HG03575 (cell line): ENCODE data around the gene KASH5.

ENCODE experiments used
- ATAC-seq: cut with Tn5 transposase; IDR thresholded peaks from one replicate; pipeline ENCODE4 v1.9.1; 2021; ENCODE audit not compliant: unreplicated experiment, insufficient number of reproducible peaks, low FRiP score; ENCODE audit errors: extremely low read depth

Gene KASH5

DNA sequence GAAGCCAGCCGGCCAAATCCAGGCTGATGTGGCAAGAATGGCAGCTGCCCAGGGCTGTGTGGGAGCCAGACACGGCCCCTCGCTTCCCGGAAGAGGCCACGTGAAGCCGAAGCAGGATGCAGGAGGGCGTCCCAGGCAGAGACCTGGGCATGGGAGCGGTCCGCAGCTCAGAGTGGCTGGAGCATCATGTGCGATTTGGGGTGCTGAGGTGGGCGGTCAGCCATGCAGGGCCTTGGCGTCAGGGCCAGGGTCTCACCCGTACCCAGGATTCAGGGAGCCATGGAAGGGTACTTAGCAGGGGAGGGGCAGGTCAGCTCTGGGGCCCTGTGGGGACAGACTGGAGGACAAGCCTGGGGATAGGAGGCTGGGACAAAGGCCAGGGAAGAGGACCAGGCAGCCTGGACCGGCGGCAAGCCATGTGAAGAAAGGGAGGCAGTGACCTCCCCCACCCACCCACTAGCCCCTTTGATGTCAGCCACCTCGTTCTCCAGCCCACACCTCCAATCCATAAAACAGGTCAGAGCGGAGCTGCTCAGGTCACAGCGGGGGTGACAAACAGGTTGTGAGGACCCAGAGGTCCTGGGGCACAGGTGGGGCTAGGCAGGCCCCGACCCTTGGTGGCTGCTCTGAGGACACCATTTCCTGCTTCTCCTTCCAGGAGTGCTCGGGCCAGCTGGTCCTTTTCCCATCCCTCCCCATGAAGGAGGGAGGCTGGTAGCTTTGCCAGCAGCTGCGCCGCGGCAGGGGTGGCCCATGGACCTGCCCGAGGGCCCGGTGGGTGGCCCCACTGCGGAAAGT, 2.3 kb downstream of the KASH5 start:
- ATAC-seq: no peak

DNA sequence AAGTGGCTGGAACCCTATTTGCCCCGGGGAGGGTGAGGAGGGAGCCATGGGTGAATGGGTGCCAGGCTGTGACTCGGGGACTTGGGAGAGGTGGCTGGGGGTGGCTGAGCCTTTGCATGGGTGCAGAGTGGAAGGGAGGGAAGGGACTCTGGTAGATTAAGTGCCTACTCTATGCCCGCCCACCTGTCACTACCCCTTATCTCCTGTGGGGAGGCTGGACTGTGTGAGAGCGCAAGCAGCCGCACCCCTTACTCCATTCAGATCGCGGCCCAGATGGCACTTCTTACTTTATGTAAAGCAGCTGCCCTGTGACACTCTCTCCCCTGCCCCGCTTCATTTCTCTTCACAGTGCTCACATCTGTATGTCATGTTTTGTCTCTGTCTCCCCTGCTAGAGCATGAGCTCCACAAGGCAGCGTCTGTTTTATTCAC, 2.9 kb downstream of the KASH5 start:
- ATAC-seq: no peak

- ATAC-seq: no peak
Observed at GRCh38 chr19:49391581-49392399, 3.7 kb downstream of the KASH5 start.

- no peak for ATAC-seq
Observed at GRCh38 chr19:49393881-49394280, 5.8 kb downstream of the KASH5 start.

GRCh38 chr19:49395581-49396407, 7.7 kb downstream of the KASH5 start:
- ATAC-seq: no peak

DNA sequence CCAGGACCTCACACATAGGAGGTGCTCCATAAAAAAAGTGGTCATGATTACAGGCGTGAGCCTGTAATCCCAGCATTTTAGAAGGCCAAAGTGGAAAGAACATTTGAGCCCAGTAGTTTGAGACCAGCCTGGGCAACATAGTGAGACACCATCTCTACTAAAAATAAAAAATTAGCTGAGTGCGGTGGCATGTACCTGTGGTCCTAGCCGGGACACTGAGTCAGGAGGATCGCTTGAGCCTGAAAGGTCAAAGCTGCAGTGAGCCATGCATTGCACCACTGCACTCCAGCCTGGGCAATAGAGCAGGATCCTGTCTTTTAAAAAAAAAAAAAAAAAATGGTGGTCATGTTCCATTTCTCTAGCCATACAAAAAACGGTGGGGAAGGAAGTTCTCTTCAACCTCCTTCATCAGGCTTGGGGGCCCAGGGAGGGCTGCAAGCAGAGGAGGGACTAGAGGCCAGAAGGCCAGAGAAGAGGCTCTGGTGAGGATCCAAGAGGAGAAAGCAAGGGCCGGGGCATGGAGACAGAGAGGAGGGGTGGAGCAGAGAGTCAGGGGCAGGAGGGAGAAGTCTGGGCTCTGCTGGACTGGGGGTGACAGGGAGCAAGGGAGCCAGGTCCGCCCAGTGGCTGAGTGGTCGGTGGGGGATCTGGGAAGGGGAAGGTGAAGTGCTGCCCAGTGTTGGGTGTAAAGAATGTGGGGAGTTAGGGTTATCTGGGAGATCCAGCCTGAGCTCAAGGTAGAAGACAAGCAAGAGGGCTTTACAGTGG, 8.9 kb downstream of the KASH5 start:
- ATAC-seq: no peak

- no peak for ATAC-seq
Observed at GRCh38 chr19:49398001-49398615, 10.1 kb downstream of the KASH5 start.

GRCh38 chr19:49398931-49399330, 10.9 kb downstream of the KASH5 start:
- no peak for ATAC-seq

DNA sequence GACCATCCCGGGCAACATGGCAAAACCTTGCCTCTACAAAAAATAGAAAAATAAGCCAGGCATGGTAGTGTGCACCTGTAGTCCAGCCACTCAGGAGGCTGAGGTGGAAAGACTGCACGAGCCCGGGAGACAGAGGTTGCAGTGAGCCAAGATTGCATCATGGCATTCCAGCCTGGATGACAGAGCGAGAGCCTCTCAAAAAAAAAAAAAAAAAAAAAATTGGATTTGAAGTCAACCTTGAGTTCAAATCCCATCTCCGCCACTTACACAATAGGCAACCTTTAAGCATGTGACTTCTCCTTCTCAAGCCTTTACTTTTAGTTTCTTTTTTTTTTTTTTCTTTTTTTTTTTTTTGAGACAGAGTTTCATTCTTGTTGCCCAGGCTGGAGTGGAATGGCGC, 12.0 kb downstream of the KASH5 start:
- ATAC-seq: no peak

DNA sequence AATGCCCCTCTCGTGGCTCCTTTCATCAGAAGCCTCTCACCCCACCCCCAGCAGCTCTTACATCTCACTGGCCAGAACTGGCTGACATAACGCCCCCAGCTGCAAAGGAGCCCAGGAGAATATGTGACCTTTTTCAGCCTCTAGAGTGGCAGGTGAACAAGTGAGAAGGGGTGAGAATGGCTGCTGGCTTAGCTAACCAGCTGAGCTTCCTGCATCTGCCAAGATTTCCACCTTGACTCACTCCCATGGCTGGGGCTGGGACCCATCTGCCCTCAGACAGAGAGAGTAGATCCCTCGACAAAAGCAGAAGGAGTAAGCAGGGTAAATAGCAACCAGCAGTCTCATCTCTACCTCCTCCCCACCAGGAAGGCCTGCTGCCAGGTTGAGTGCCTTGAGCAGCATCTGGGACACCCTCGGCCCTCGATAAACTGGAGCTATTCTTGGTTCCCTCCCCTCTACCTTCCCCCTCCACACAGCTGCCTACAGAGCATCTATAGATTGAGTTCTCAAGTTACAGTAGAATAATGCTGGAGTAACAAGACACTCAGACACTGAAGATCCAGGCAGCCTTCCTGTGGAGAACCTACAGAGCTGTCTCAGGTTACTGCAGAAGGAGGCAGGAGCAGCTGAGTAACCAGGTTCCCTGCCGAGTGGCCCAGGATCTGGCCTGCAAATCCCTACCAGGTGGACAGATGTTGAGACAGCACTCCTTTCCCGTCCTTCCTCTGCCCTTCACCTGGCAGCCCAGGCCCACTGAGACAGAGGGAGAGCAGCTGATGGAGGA, 15.5 kb downstream of the KASH5 start:
- ATAC-seq: no peak

- ATAC-seq: no peak
Observed at GRCh38 chr19:49407079-49407478, 19.0 kb downstream of the KASH5 start.

DNA sequence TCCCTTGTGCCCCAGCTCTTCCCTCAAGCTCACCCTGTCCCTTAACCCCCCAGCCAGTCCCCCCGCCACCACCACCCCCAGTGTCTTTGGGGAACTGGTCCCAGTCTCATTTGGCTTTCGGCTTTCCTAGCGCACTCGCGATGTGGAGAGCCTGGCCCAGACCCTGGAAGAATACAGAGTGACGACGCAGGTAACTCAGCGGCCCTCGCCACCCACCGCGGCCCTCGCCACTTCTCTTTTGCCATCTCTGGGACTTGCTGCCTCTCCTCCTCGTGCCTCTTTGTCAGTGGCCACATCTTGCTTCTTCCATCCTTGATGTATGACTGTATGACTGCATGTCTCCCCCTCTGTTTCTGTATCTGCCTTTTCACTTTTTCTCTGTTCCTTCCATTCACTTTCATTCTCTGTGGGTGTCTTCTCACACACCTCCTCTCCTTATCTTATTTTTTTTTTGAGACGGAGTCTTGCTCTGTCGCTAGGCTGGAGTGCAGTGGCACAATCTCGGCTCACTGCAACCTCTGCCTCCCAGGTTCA, 19.5 kb downstream of the KASH5 start:
- no peak for ATAC-seq

- no peak for ATAC-seq
Observed at GRCh38 chr19:49408816-49409440, 20.9 kb downstream of the KASH5 start.

DNA sequence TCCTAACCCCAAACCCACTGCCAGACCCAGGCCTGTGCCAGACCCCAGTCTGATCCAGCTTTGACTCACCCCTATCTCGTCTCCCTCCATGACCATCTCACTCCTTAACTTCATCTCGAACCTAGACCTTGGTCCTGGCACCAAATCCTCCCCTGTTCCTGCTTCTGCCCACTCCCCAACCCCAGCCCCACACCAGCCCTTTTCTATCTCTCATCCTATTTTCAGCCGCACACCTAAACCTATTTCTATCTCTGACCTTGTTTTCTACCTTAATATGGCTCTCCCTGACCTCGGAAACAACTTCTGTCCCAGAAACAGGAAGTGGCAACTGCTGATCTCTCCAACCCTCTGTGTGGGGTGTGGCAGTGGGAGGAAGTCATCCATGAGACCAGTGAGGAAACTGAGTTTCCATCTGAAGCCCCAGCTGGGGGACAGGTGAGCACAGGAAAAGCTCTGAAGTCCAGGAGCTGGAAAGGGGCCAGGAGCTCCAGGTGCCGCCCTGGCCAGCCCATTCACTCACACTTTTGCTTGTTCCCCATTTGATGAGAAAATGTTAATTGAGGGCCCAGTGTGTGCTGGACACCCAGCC, 21.5 kb downstream of the KASH5 start:
- ATAC-seq: no peak

GRCh38 chr19:49411681-49412326, 23.8 kb downstream of the KASH5 start:
- ATAC-seq: no peak

- no peak for ATAC-seq
Observed at GRCh38 chr19:49413348-49413747, 25.3 kb downstream of the KASH5 start.
